GM12878 (cell line): Measurements from ENCODE around the gene USP17L21.
"Not testable (repeated sequence)": the region's sequence is repeated elsewhere in the genome, so short reads cannot be mapped to it uniquely, and the experiment has no call there.

Experiments
- CTCF ChIP-seq, 3 experiments: IDR thresholded peaks in 2 of 3; conservative IDR thresholded peaks in 1 of 3; 2 replicates each; pipeline ENCODE4 v1.5.1; 2011; ENCODE audit warnings: low read depth in 3 of 3, low read length in 3 of 3, mild to moderate bottlenecking in 3 of 3, control low read depth in 2 of 3, moderate library complexity in 2 of 3, inconsistent platforms in 1 of 3, mixed read lengths in 1 of 3; ENCODE audit not compliant: control insufficient read depth in 2 of 3, insufficient read depth in 1 of 3; ENCODE audit errors: extremely low read depth in 1 of 3
- EGR1 ChIP-seq, 2 experiments: IDR thresholded peaks; 1 replicate in 1 of 2; 2 replicates in 1 of 2; pipeline ENCODE4 v1.6.1; 2011 to 2012; ENCODE audit warnings: low read depth in 2 of 2, low read length in 2 of 2, borderline replicate concordance in 1 of 2, mild to moderate bottlenecking in 1 of 2, moderate library complexity in 1 of 2
- EP300 ChIP-seq, 2 experiments: fragments of 150-350 bp in 1 of 2; IDR thresholded peaks; 2 replicates each; pipeline ENCODE4 v1.6.1; 2011 to 2012; ENCODE audit warnings: low read depth in 2 of 2, low read length in 2 of 2, borderline replicate concordance in 1 of 2, improper control_type of control experiment in 1 of 2, inconsistent platforms in 1 of 2; ENCODE audit not compliant: control insufficient read depth in 1 of 2
- FOXM1 ChIP-seq: IDR thresholded peaks from 2 replicates; pipeline ENCODE4 v1.6.1; 2012; ENCODE audit warnings: low read depth, mild to moderate bottlenecking, inconsistent platforms, low read length, moderate library complexity
- POLR2A ChIP-seq: IDR thresholded peaks from 2 replicates; pipeline ENCODE4 v1.6.1; 2011; ENCODE audit warnings: low read depth, mild to moderate bottlenecking, low read length
- POLR2AphosphoS5 ChIP-seq: IDR thresholded peaks from 2 replicates; pipeline ENCODE4 v1.6.1; 2011; ENCODE audit warnings: mild to moderate bottlenecking, low read length, inconsistent platforms
- SPI1 ChIP-seq: IDR thresholded peaks from 2 replicates; pipeline ENCODE4 v1.6.1; 2011; ENCODE audit warnings: low read depth, mild to moderate bottlenecking, low read length, moderate library complexity, borderline replicate concordance; ENCODE audit not compliant: insufficient read depth
- SUPT20H ChIP-seq: IDR thresholded peaks from 2 replicates; pipeline ENCODE4 v1.6.1; 2011; ENCODE audit warnings: low read depth, mild to moderate bottlenecking, low read length, moderate library complexity, borderline replicate concordance; ENCODE audit not compliant: control insufficient read depth
- YY1 ChIP-seq: IDR thresholded peaks from 2 replicates; pipeline ENCODE4 v1.6.1; 2011; ENCODE audit warnings: low read depth, mild to moderate bottlenecking, low read length

GRCh38 chr4:9271719-9272118 is 9.0 kb downstream of the USP17L21 start:
- TF ChIP-seq SPI1; POLR2A; POLR2AphosphoS5; CTCF (IDR thresholded peaks at IDR 0.05 in 2 of 3, conservative IDR thresholded peaks at IDR 0.05 in 1 of 3; ENCODE audit: control insufficient read depth in 2 of 3, extremely low read depth in 1 of 3, insufficient read depth in 1 of 3, low read depth in 3 of 3, low read length in 3 of 3); EP300 (IDR thresholded peaks at IDR 0.05; ENCODE audit: borderline replicate concordance in 1 of 2, control insufficient read depth in 1 of 2, low read depth in 2 of 2, low read length in 2 of 2); EGR1 (IDR thresholded peaks at IDR 0.05; ENCODE audit: borderline replicate concordance in 1 of 2, low read depth in 2 of 2, low read length in 2 of 2); SUPT20H; YY1; FOXM1: not testable (repeated sequence)
